Suprapubic skin (tissue), 3 donors: ENCODE measurements around the gene ASCL5.

ENCODE experiments used
- EP300 ChIP-seq: sonication (generic); formaldehyde crosslinking; IDR thresholded peaks from one replicate; pipeline ENCODE4 v1.6.1; 2017; ENCODE audit warnings: antibody characterized with exemption
- POLR2A ChIP-seq, 2 donors: fragments of 450-650 bp; IDR thresholded peaks; one replicate each; pipeline ENCODE4 v1.6.1; 2017; ENCODE audit warnings: antibody characterized with exemption in 2 of 2, mild to moderate bottlenecking in 2 of 2, moderate library complexity in 2 of 2
- TF ChIP-seq, protein P1 (sequence below), 2 donors: fragments of 200-600 bp in 1 of 2; fragments of 450-650 bp in 1 of 2; sonication (generic) in 1 of 2; IDR thresholded peaks; one replicate each; pipeline ENCODE4 v1.5.1; 2016 to 2019; ENCODE audit warnings: antibody characterized with exemption in 2 of 2, mild to moderate bottlenecking in 1 of 2, moderate library complexity in 1 of 2

DNA sequence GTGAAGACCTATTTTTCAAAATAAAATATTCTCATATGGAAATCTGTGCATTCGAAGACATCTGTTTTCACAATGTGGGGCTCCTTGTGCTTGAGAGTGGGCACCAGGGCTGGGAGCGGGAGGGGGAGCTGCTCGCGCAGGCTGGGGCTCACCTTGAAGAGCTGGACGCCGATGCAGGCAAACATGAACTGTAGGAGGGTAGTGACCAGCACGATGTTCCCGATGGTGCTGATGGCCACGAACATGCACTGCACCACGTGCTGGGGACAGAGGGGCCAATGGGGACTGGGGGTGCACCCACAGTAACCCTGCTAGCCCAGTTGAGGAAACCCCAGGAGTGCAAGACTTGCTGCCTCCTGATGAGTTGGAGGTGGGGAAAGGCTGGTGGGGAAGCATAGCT, 61.3 kb downstream of the ASCL5 start:
- TF ChIP-seq EP300 (no peak), POLR2A (IDR thresholded peaks at IDR 0.05) (no peak)
- TF ChIP-seq, protein P1, sequence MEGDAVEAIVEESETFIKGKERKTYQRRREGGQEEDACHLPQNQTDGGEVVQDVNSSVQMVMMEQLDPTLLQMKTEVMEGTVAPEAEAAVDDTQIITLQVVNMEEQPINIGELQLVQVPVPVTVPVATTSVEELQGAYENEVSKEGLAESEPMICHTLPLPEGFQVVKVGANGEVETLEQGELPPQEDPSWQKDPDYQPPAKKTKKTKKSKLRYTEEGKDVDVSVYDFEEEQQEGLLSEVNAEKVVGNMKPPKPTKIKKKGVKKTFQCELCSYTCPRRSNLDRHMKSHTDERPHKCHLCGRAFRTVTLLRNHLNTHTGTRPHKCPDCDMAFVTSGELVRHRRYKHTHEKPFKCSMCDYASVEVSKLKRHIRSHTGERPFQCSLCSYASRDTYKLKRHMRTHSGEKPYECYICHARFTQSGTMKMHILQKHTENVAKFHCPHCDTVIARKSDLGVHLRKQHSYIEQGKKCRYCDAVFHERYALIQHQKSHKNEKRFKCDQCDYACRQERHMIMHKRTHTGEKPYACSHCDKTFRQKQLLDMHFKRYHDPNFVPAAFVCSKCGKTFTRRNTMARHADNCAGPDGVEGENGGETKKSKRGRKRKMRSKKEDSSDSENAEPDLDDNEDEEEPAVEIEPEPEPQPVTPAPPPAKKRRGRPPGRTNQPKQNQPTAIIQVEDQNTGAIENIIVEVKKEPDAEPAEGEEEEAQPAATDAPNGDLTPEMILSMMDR (IDR thresholded peaks at IDR 0.05): no peak
